ENCODE measurements around the gene WDCP.
"Not testable (repeated sequence)": the region's sequence is repeated elsewhere in the genome, so short reads cannot be mapped to it uniquely, and the experiment has no call there.

The WDCP gene, protein sequence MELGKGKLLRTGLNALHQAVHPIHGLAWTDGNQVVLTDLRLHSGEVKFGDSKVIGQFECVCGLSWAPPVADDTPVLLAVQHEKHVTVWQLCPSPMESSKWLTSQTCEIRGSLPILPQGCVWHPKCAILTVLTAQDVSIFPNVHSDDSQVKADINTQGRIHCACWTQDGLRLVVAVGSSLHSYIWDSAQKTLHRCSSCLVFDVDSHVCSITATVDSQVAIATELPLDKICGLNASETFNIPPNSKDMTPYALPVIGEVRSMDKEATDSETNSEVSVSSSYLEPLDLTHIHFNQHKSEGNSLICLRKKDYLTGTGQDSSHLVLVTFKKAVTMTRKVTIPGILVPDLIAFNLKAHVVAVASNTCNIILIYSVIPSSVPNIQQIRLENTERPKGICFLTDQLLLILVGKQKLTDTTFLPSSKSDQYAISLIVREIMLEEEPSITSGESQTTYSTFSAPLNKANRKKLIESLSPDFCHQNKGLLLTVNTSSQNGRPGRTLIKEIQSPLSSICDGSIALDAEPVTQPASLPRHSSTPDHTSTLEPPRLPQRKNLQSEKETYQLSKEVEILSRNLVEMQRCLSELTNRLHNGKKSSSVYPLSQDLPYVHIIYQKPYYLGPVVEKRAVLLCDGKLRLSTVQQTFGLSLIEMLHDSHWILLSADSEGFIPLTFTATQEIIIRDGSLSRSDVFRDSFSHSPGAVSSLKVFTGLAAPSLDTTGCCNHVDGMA

DNA sequence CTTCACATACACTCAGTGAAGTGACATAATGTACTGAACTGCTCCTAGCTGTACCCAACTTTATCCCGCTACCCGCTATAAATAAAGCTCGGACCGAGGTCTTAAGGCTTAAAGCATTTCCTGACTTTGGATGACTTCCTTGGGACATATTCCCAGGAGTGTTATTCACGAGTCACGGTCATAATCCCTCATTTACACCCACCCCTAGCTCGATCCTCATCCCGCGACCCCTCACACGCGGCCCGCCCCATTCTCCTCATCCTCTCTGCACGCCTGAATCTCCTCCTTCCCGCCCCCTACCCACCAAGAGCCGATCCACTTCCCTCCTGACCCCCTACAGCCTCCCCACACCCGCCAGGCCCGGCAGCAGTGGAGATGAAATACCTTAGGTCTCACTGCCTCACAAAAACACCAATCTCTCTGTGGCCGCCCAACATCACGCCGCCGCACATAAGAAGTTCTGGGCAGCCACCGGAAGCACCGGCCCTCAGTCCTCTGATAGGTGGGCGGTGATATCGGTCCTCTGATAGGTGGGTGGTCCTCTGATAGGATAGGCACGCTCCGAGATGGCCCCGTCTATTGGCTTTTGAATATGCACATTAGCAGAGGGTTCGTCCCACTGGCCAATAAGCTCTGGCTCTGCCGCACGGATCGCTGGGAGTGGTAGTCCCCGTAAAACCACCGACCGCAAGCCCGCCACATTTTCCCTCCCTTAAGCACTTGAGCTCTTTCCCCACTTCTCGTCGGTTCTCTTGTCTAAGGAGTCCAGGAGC lies at the start of gene WDCP:
Gene WDCP (minus strand): TSS at position 462 of the 773 bp plus-strand sequence. CDS start 7,897 bp downstream, outside the sequence.
- TF ChIP-seq, protein P1, sequence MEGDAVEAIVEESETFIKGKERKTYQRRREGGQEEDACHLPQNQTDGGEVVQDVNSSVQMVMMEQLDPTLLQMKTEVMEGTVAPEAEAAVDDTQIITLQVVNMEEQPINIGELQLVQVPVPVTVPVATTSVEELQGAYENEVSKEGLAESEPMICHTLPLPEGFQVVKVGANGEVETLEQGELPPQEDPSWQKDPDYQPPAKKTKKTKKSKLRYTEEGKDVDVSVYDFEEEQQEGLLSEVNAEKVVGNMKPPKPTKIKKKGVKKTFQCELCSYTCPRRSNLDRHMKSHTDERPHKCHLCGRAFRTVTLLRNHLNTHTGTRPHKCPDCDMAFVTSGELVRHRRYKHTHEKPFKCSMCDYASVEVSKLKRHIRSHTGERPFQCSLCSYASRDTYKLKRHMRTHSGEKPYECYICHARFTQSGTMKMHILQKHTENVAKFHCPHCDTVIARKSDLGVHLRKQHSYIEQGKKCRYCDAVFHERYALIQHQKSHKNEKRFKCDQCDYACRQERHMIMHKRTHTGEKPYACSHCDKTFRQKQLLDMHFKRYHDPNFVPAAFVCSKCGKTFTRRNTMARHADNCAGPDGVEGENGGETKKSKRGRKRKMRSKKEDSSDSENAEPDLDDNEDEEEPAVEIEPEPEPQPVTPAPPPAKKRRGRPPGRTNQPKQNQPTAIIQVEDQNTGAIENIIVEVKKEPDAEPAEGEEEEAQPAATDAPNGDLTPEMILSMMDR (IDR thresholded peaks at IDR 0.05; ENCODE audit: control insufficient read depth, insufficient read depth, low read depth, low read length, missing control alignments), result no peak
- H3K4me3 ChIP-seq (ENCODE audit: control insufficient read depth, low read depth, low read length), result peak within 1 kb of the TSS; percentile 100
- peak; percentile 94 for DNase-seq (ENCODE audit: low read depth)

DNA sequence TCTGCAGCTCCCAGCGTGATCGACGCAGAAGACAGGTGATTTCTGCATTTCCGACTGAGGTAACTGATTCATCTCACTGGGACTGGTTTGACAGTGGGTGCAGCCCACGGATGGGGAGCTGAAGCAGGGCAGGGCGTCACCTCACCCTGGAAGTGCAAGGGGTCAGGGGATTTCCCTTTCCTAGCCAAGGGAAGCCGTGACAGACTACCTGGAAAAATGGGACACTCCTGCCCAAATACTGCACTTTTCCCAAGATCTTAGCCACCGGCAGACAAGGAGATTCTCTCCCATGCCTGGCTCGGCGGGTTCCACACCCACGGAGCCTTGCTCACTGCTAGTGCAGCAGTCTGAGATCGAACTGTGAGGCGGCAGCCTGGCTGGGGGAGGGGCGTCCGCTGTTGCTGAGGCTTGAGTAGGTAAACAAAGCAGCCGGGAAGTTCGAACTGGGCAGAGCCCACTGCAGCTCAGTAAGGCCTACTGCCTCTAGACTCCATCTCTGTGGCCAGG lies 48.0 kb upstream of the WDCP start:
- DNase-seq (ENCODE audit: low read depth); H3K4me3 ChIP-seq (ENCODE audit: control insufficient read depth, low read depth, low read length): not testable (repeated sequence)

- H3K4me3 ChIP-seq (ENCODE audit: control insufficient read depth, low read depth, low read length), result not testable (repeated sequence)
Observed at GRCh38 chr2:24093270-24093669, 46.1 kb upstream of the WDCP start.

DNA sequence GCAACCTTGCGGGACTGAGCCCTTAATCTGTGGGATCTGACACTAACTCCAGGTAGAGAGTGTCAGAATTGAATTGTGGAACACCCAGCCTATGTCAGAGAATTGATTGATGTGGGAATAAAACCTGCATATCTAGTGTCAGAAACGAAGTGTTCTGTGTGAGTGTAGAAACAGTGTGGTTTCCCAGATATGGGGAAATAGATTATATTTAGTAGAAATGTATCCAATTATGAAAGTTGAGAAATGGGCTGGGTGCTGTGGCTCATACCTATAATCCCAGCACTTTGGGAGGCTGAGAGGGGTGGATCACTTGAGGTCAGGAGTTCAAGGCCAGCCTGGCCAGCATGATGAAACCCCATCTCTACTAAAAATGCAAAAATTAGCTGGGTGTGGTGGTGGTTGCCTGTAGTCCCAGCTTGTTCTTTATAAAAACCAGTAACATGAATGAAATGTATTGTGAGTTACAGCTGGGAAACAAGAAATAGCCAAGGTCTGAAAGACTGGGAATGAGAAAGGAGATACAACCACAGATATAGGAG lies 41.7 kb upstream of the WDCP start:
- TF ChIP-seq, protein P1 (IDR thresholded peaks at IDR 0.05; ENCODE audit: control insufficient read depth, insufficient read depth, low read depth, low read length, missing control alignments), result no peak
- no peak overlapping the region for H3K4me3 ChIP-seq (ENCODE audit: control insufficient read depth, low read depth, low read length)
- no peak for DNase-seq (ENCODE audit: low read depth)

More at GRCh38 chr2:24093270-24093669, 46.1 kb upstream of the WDCP start:
- DNase-seq (ENCODE audit: low read depth), result not testable (repeated sequence)

GRCh38 chr2:24087032-24087431 lies 39.8 kb upstream of the WDCP start:
- no peak overlapping the region for H3K4me3 ChIP-seq (ENCODE audit: control insufficient read depth, low read depth, low read length)
- DNase-seq (ENCODE audit: low read depth), result no peak
- TF ChIP-seq, protein P1 (IDR thresholded peaks at IDR 0.05; ENCODE audit: control insufficient read depth, insufficient read depth, low read depth, low read length, missing control alignments), result no peak

DNA sequence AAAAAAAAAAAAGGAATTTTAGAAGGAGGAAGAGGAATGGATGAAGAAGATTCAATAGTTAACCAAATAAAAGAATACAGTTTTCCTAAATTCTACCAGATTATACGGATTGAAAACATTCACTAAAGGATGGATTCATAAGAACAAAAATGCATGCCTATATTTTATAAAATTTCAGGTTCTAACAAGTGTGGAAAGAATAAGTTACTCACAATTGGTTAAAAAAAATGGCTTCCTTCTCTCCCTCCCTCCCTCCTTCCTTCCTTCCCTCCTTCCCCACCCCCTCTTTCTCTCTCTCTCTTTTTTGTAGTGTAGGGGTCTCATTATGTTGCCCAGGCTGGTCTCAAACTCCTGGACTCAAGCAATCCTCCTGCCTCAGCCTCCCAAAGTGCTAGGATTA lies 39.0 kb upstream of the WDCP start:
- TF ChIP-seq, protein P1 (IDR thresholded peaks at IDR 0.05; ENCODE audit: control insufficient read depth, insufficient read depth, low read depth, low read length, missing control alignments), result no peak
- DNase-seq (ENCODE audit: low read depth), result no peak
- H3K4me3 ChIP-seq (ENCODE audit: control insufficient read depth, low read depth, low read length), result no peak overlapping the region

- DNase-seq (ENCODE audit: low read depth), result no peak
- TF ChIP-seq, protein P1 (IDR thresholded peaks at IDR 0.05; ENCODE audit: control insufficient read depth, insufficient read depth, low read depth, low read length, missing control alignments), result no peak
- peak overlapping the region; percentile 94 for H3K4me3 ChIP-seq (ENCODE audit: control insufficient read depth, low read depth, low read length)
Observed at GRCh38 chr2:24085200-24085489, 38.0 kb upstream of the WDCP start.
